Urinary bladder (tissue), 4 donors: ENCODE measurements around the gene AKT2. TPM values are rescaled to one million over a fixed set of nuclear protein-coding genes. Genes with fewer than 3 reads are reported as not detected.

Experiments used
- DNase-seq: peaks from one replicate; pipeline ENCODE4 v3.0.0-alpha.2; 2015; ENCODE audit errors: extremely low spot score
- H3K27ac ChIP-seq: one replicate; pipeline ENCODE4 v1.5.1; 2013; ENCODE audit warnings: low read depth, mild to moderate bottlenecking, moderate library complexity
- H3K36me3 ChIP-seq: one replicate; pipeline ENCODE4 v1.6.1; 2013; ENCODE audit warnings: mild to moderate bottlenecking, moderate library complexity; ENCODE audit not compliant: insufficient read depth
- H3K4me1 ChIP-seq: one replicate; pipeline ENCODE4 v1.6.1; 2013; ENCODE audit warnings: mild to moderate bottlenecking, moderate library complexity; ENCODE audit not compliant: insufficient read depth
- H3K4me3 ChIP-seq: one replicate; pipeline ENCODE4 v1.5.1; 2013; ENCODE audit warnings: low read depth, low read length
- WGBS: extraction: QIAGEN DNeasy Blood & Tissue Kit; methylation state at CpG from one replicate; pipeline ENCODE4 v1.1.7; 2013; 5-methylcytosine and 5-hydroxymethylcytosine counted together
- polyA plus RNA-seq: library from polyadenylated mRNA; stranded (reverse); fragments of 200-250 nt; gene quantifications from one replicate; pipeline ENCODE4 v1.2.3, GENCODE V29; 2013
- total RNA-seq: library from RNA; depleted of rRNA; stranded (reverse); fragments of >200 nt; gene quantifications from one replicate; pipeline ENCODE4 v1.2.3, GENCODE V29; 2014
- donor health status: healthy with polysubstance abuse.
- donor health status: healthy.

The AKT2 gene
- total and polyA plus RNA-seq, 2 donors: 90.1 to 98.9 TPM

DNA sequence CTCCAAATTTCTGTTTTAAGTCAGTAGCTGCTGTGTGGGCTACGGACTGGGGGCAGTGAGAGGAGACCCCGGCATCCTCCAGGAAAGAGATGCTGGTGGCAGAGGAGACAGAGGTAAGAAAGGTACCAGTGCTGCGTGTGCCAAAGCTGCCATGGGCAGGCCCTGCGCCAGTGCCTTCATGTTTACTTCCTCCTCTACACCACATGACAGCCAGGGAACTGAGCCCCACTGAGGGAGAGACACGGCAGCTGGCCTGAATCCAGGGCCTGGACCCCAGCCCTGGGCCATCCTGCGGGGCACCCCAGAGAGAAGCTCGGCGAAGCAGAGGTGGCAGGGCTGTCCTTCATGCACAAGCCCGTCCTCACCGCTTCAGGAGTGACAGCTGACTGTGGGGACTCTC, 35.9 kb downstream of the AKT2 start:
- Histone ChIP-seq H3K27ac (no peak overlapping the region), H3K36me3 (no peaks in the 10 kb centered on the region), H3K4me3 (no peak overlapping the region), H3K4me1 (no peaks in the 10 kb centered on the region)
- DNase-seq: no peak
- WGBS: 80% methylated on average over 10 of the region's 10 CpGs

DNA sequence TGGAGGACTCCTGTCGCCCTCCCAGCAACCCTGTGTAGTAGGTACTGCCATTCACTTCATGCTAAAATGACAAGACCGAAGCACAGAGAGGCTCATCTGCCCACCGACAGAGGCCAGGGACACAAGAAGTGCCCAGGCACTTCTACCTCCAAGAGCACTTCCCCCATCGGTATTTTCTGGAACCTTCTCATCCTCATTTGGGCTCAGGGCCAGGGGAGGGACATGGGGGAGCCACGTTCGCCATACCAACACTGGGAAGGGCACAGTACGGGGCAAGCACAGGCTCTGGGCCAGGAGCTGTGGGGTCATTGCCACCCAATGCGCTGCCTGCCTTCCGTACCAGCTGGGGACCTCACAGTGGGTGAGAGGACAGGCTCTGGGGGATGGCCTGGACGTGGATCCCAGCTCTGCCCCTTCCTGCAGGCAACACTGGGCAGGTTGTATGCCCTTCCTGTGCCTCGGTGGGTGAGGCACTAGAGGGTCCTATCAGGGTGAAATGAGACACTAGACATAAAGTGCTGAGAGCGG, 37.3 kb downstream of the AKT2 start:
- no peak for DNase-seq
- 87% methylated on average over 12 of the region's 12 CpGs for WGBS
- Histone ChIP-seq H3K27ac (no peak overlapping the region), H3K36me3 (no peaks in the 10 kb centered on the region), H3K4me1 (no peaks in the 10 kb centered on the region), H3K4me3 (no peak overlapping the region)

DNA sequence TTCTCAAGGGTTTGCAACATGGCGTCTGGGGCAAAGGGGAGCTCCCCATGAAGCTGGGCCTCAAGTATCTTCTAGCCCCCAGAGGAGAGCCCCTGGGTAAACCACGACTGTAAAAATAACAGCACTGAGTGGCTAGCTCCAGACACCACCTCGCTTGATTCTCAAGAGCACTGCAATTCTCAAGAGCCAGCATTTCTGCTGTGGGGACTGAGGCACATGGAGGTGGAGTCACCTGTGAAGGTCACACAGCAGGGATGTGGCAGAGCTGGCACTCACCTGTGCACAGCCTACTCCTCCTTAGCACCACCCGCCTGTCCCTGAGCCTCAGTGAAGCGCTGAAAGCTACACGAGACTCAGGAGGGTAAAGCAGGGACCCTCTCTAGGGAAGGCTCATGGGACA, 38.0 kb downstream of the AKT2 start:
- Histone ChIP-seq H3K27ac (no peak overlapping the region), H3K36me3 (no peaks in the 10 kb centered on the region), H3K4me1 (no peaks in the 10 kb centered on the region), H3K4me3 (no peak overlapping the region)
- DNase-seq: no peak
- WGBS: 87% methylated on average over 6 of the region's 6 CpGs

- DNase-seq: no peak
- H3K36me3 ChIP-seq: peaks cover 2% of the 10 kb centered on the region
- 93% methylated on average over 16 of the region's 16 CpGs for WGBS
- H3K27ac ChIP-seq: no peak overlapping the region
- no peak overlapping the region for H3K4me3 ChIP-seq
- no peaks in the 10 kb centered on the region for H3K4me1 ChIP-seq
Observed at GRCh38 chr19:40246292-40247073, 38.7 kb downstream of the AKT2 start.

GRCh38 chr19:40245506-40246128, 39.5 kb downstream of the AKT2 start:
- no peak for DNase-seq
- Histone ChIP-seq H3K27ac (no peak overlapping the region), H3K4me1 (no peaks in the 10 kb centered on the region), H3K36me3 (peaks cover 3% of the 10 kb centered on the region), H3K4me3 (no peak overlapping the region)
- 83% methylated on average over 9 of the region's 9 CpGs for WGBS

GRCh38 chr19:40244579-40245317, 40.4 kb downstream of the AKT2 start:
- no peak for DNase-seq
- Histone ChIP-seq H3K4me3 (no peak overlapping the region), H3K4me1 (no peaks in the 10 kb centered on the region), H3K36me3 (peaks cover 3% of the 10 kb centered on the region), H3K27ac (no peak overlapping the region)
- 58% methylated on average over 12 of the region's 12 CpGs for WGBS

GRCh38 chr19:40243181-40243580, 42.0 kb downstream of the AKT2 start:
- Histone ChIP-seq H3K4me3 (no peak overlapping the region), H3K27ac (no peak overlapping the region), H3K4me1 (no peaks in the 10 kb centered on the region), H3K36me3 (peaks cover 3% of the 10 kb centered on the region)
- no peak for DNase-seq
- WGBS: 97% methylated on average over 2 of the region's 2 CpGs

DNA sequence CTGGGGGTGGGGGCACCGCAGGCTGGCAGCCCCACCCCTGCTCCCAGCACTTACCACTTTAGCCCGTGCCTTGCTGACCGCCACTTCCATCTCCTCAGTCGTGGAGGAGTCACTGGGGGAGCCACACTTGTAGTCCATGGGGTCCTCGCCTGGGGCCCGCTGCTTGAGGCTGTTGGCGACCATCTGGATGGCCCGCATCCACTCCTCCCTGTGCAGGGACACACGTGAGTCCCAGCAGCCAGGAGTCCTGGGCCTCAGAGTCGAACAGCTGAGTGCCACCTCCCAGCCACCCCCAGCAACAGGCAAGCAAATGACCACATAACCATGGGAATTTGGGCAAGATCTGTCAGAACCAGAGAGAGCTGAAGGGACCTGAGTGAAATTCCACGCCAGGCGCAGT, 42.7 kb downstream of the AKT2 start:
- DNase-seq: no peak
- Histone ChIP-seq H3K27ac (no peak overlapping the region), H3K4me3 (no peak overlapping the region), H3K4me1 (no peaks in the 10 kb centered on the region), H3K36me3 (peaks cover 7% of the 10 kb centered on the region)
- 88% methylated on average over 12 of the region's 12 CpGs for WGBS

GRCh38 chr19:40241809-40242384, 43.2 kb downstream of the AKT2 start:
- Histone ChIP-seq H3K27ac (no peak overlapping the region), H3K4me1 (no peaks in the 10 kb centered on the region), H3K4me3 (no peak overlapping the region), H3K36me3 (peaks cover 8% of the 10 kb centered on the region)
- no peak for DNase-seq
- 74% methylated on average over 21 of the region's 21 CpGs for WGBS

GRCh38 chr19:40241125-40241808, 43.9 kb downstream of the AKT2 start:
- Histone ChIP-seq H3K4me1 (no peaks in the 10 kb centered on the region), H3K27ac (no peak overlapping the region), H3K4me3 (no peak overlapping the region), H3K36me3 (peaks cover 8% of the 10 kb centered on the region)
- DNase-seq: no peak
- WGBS: 87% methylated on average over 12 of the region's 12 CpGs

GRCh38 chr19:40240332-40240731, 44.8 kb downstream of the AKT2 start:
- H3K36me3 ChIP-seq: peaks cover 10% of the 10 kb centered on the region
- no peak for DNase-seq

GRCh38 chr19:40239415-40240226, 45.5 kb downstream of the AKT2 start:
- WGBS: 94% methylated on average over 12 of the region's 12 CpGs

More at GRCh38 chr19:40240332-40240731, 44.8 kb downstream of the AKT2 start:
- Histone ChIP-seq H3K4me3 (no peak overlapping the region), H3K4me1 (no peaks in the 10 kb centered on the region), H3K27ac (no peak overlapping the region)
- WGBS: 92% methylated on average over 6 of the region's 6 CpGs

More at GRCh38 chr19:40239415-40240226, 45.5 kb downstream of the AKT2 start:
- no peak for DNase-seq
- Histone ChIP-seq H3K4me1 (no peaks in the 10 kb centered on the region), H3K27ac (no peak overlapping the region), H3K36me3 (peaks cover 11% of the 10 kb centered on the region), H3K4me3 (no peak overlapping the region)
